H1 (cell line): Measurements from ENCODE around the gene DHDDS. TPM values are rescaled to one million over a fixed set of nuclear protein-coding genes. Genes with fewer than 3 reads are reported as not detected.

Experiments
- CBX5 ChIP-seq: fragments of 300-800, 300-1000 bp; sonication (generic); IDR thresholded peaks from 2 replicates; pipeline ENCODE4 v1.7.1; 2016; ENCODE audit warnings: antibody characterized with exemption, low read length, low read depth
- CHD7 ChIP-seq: fragments of 300-600 bp; sonication (generic); IDR thresholded peaks from 2 replicates; pipeline ENCODE4 v1.7.1; 2012; ENCODE audit warnings: low read length, moderate library complexity, mild to moderate bottlenecking, inconsistent platforms; ENCODE audit not compliant: insufficient replicate concordance
- CTCF ChIP-seq, 3 experiments: IDR thresholded peaks; 1 replicate in 2 of 3; 2 replicates in 1 of 3; pipeline versions ENCODE4 v1.5.1 to v1.6.1; 2011; ENCODE audit warnings: low read length in 3 of 3, mild to moderate bottlenecking in 3 of 3, inconsistent platforms in 2 of 3, low read depth in 1 of 3, moderate library complexity in 1 of 3; ENCODE audit not compliant: insufficient read depth in 1 of 3; ENCODE audit errors: control extremely low read depth in 1 of 3
- EP300 ChIP-seq, 2 experiments: IDR thresholded peaks; 1 replicate in 1 of 2; 2 replicates in 1 of 2; pipeline ENCODE4 v1.6.1; 2011 to 2012; ENCODE audit warnings: low read depth in 2 of 2, low read length in 2 of 2, mild to moderate bottlenecking in 2 of 2, borderline replicate concordance in 1 of 2, inconsistent platforms in 1 of 2, moderate library complexity in 1 of 2
- GTF2F1 ChIP-seq: IDR thresholded peaks from 2 replicates; pipeline ENCODE4 v1.6.1; 2012; ENCODE audit warnings: low read depth, low read length, improper control_type of control experiment, borderline replicate concordance
- MAX ChIP-seq: IDR thresholded peaks from 2 replicates; pipeline ENCODE4 v1.6.1; 2012; ENCODE audit warnings: inconsistent platforms
- TAF7 ChIP-seq: optimal IDR thresholded peaks from 2 replicates; pipeline ENCODE3; 2011; ENCODE audit warnings: low read depth, mild to moderate bottlenecking, inconsistent platforms, low read length, moderate library complexity, borderline replicate concordance
- polyA plus RNA-seq, 7 experiments: library from polyadenylated mRNA; depleted of rRNA in 3 of 7; stranded (reverse) in 5 of 7; unstranded in 2 of 7; fragments of >200 nt in 5 of 7; fragments of 200-250 nt in 2 of 7; gene quantifications; 1 replicate in 5 of 7; 2 replicates in 1 of 7; 4 replicates in 1 of 7; pipeline versions ENCODE4 v1.2.1 to v1.2.3, GENCODE V29; 2011 to 2013; ENCODE audit warnings: missing spikeins in 2 of 7, mixed read lengths in 2 of 7
- total RNA-seq: library from RNA; stranded (reverse); fragmentation: NEBNext Ultra II Directional; extraction: Animal tissue kit (Norgen Biotek cat#: 25700); gene quantifications from 2 replicates; pipeline ENCODE4 v1.2.1, GENCODE V29; 2021

DHDDS gene
- total and polyA plus RNA-seq, 2 of the 8 experiments (the other 6 are each of a cell fraction or from before 2014, with no cell fraction given) = 28.3 to 44.6 TPM

GRCh38 chr1:26478988-26479387, 46.9 kb downstream of the DHDDS start (continued):
- no peak for TF ChIP-seq CHD7
- TF ChIP-seq TAF7 = no peak
- TF ChIP-seq GTF2F1 = no peak
- TF ChIP-seq EP300 (IDR thresholded peaks at IDR 0.05; ENCODE audit: borderline replicate concordance in 1 of 2, low read depth in 2 of 2, low read length in 2 of 2) = no peak
- TF ChIP-seq MAX = no peak
- no peak for TF ChIP-seq CBX5
- no peak for TF ChIP-seq CTCF (IDR thresholded peaks at IDR 0.05; ENCODE audit: control extremely low read depth in 1 of 3, insufficient read depth in 1 of 3, low read depth in 1 of 3, low read length in 3 of 3)
